DND-41 (cell line): ENCODE results near the gene CTSA.

Source experiments
- EZH2 ChIP-seq: IDR thresholded peaks from 3 replicates; pipeline ENCODE4 v1.6.1; 2012; ENCODE audit warnings: borderline replicate concordance, low read depth, mild to moderate bottlenecking, moderate library complexity, low read length, inconsistent platforms; ENCODE audit not compliant: severe bottlenecking
- TF ChIP-seq, protein P1 (sequence below): IDR thresholded peaks from 2 replicates; pipeline ENCODE4 v1.5.1; 2012; ENCODE audit warnings: borderline replicate concordance, low read length, moderate library complexity, mild to moderate bottlenecking; ENCODE audit not compliant: poor library complexity, severe bottlenecking; ENCODE audit errors: extremely low read depth

DNA sequence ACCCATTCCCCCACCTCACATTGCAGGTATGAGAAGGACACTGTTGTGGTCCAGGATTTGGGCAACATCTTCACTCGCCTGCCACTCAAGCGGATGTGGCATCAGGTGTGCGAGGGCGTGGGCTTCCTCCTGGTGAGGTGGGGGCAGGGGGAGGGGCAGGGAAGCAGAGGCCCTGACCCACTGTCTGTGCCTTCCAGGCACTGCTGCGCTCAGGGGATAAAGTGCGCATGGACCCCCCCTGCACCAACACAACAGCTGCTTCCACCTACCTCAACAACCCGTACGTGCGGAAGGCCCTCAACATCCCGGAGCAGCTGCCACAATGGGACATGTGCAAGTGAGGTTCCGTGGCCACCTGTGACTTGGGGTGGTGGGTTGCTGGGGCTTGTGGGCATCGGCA, 3.7 kb downstream of the CTSA start:
- TF ChIP-seq, protein P1, sequence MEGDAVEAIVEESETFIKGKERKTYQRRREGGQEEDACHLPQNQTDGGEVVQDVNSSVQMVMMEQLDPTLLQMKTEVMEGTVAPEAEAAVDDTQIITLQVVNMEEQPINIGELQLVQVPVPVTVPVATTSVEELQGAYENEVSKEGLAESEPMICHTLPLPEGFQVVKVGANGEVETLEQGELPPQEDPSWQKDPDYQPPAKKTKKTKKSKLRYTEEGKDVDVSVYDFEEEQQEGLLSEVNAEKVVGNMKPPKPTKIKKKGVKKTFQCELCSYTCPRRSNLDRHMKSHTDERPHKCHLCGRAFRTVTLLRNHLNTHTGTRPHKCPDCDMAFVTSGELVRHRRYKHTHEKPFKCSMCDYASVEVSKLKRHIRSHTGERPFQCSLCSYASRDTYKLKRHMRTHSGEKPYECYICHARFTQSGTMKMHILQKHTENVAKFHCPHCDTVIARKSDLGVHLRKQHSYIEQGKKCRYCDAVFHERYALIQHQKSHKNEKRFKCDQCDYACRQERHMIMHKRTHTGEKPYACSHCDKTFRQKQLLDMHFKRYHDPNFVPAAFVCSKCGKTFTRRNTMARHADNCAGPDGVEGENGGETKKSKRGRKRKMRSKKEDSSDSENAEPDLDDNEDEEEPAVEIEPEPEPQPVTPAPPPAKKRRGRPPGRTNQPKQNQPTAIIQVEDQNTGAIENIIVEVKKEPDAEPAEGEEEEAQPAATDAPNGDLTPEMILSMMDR: no peak
- no peak for TF ChIP-seq EZH2
